ENCODE results near the gene RPS16. TPM values are rescaled to one million over a fixed set of nuclear protein-coding genes. Genes with fewer than 3 reads are reported as not detected.

The RPS16 gene
- total and polyA plus RNA-seq, 2 of the 8 experiments (the other 6 are each of a cell fraction or from before 2014, with no cell fraction given) = 2,433 to 7,810 TPM

DNA sequence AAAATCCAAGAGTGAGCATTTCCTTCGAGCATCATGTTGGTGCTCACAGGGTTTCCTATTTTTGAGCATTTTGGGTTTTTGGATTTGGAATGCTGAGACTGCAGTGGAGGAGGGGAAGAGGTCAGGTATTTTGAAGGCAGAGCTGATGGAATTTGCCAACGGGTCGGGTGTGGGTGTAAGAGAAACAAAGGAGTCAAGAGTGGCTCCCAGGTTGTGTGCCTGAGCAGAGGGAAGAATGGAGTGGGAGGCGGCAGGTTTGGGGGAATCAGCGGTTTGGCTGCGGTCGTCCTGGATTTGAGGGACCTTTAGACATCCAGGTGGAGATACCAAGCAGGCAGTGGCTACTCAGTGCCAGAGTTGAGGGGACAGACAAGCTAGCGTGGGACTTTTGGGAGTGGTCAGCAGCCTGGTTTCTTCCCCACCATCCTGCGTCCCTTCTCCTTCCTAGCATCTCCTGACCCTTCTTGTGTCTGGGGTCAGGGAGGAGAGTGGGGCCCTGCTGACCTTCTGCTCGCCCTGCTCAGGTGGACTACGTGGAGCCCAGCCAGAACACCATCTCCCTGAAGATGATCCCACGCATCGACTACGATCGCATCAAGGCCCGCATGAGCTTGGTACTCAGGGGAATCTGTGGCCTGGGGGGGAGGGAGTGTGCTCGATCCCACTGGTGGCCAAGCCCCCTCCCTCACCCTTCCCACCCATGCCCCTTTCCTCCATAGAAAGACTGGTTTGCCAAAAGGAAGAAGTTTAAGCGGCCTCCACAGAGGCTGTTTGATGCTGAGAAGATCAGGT lies 30.4 kb upstream of the RPS16 start:
- no peak overlapping the region for H2AFZ ChIP-seq (ENCODE audit: low read length)
- H2BK5ac ChIP-seq (ENCODE audit: low read depth, low read length) = no peak overlapping the region
- H3K4me2 ChIP-seq (ENCODE audit: insufficient read depth in 1 of 2, low read depth in 2 of 2, low read length in 2 of 2) = no peak overlapping the region
- H3K23me2 ChIP-seq (ENCODE audit: low read depth, low read length) = 0 out of 2 replicates have a peak, but pooled peaks cover 1% of the 10 kb centered on the region
- H3K4me1 ChIP-seq (replicated peaks in 1 of 4; ENCODE audit: control insufficient read depth in 3 of 4, insufficient read depth in 4 of 4, low read length in 3 of 4) = no peaks in the 10 kb centered on the region; a peak in 1 of 7 replicates
- H3K4ac ChIP-seq (replicated peaks; ENCODE audit: insufficient read length, low read depth, low read length) = no peak overlapping the region
- H3K36me3 ChIP-seq (ENCODE audit: control insufficient read depth in 2 of 4, insufficient read depth in 4 of 4, low read length in 3 of 4) = peaks cover 37 to 66% (median 51%) of the 10 kb centered on the region in 4 experiments
- no peak overlapping the region for H4K8ac ChIP-seq (ENCODE audit: extremely low read depth, insufficient read depth, low read length)
- H3K9ac ChIP-seq (replicated peaks in 1 of 4; ENCODE audit: extremely low read depth in 1 of 4, low read depth in 3 of 4, low read length in 3 of 4) = no peak overlapping the region
- H3K56ac ChIP-seq (replicated peaks; ENCODE audit: insufficient read length, low read depth, low read length) = no peak overlapping the region
- no peak for TF ChIP-seq CHD2 (IDR thresholded peaks at IDR 0.05; ENCODE audit: low read length)
- no peak for TF ChIP-seq SRF (IDR thresholded peaks at IDR 0.05; ENCODE audit: low read depth, low read length)
- no peak for TF ChIP-seq ASH2L (IDR thresholded peaks at IDR 0.05; ENCODE audit: low read length)
- no peak for TF ChIP-seq TCF12 (IDR thresholded peaks at IDR 0.05; ENCODE audit: low read depth, low read length)
- no peak for TF ChIP-seq SIX5 (IDR thresholded peaks at IDR 0.05; ENCODE audit: low read depth, low read length)
- TF ChIP-seq, protein P1, sequence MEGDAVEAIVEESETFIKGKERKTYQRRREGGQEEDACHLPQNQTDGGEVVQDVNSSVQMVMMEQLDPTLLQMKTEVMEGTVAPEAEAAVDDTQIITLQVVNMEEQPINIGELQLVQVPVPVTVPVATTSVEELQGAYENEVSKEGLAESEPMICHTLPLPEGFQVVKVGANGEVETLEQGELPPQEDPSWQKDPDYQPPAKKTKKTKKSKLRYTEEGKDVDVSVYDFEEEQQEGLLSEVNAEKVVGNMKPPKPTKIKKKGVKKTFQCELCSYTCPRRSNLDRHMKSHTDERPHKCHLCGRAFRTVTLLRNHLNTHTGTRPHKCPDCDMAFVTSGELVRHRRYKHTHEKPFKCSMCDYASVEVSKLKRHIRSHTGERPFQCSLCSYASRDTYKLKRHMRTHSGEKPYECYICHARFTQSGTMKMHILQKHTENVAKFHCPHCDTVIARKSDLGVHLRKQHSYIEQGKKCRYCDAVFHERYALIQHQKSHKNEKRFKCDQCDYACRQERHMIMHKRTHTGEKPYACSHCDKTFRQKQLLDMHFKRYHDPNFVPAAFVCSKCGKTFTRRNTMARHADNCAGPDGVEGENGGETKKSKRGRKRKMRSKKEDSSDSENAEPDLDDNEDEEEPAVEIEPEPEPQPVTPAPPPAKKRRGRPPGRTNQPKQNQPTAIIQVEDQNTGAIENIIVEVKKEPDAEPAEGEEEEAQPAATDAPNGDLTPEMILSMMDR (IDR thresholded peaks at IDR 0.05; ENCODE audit: control extremely low read depth in 1 of 3, insufficient read depth in 1 of 3, low read depth in 1 of 3, low read length in 3 of 3) = no peak
- TF ChIP-seq TBP (IDR thresholded peaks at IDR 0.05; ENCODE audit: low read depth, low read length) = no peak
- TF ChIP-seq NANOG (IDR thresholded peaks at IDR 0.05; ENCODE audit: insufficient read depth, low read depth, low read length, poor library complexity, severe bottlenecking) = no peak
- no peak for TF ChIP-seq FOSL1 (IDR thresholded peaks at IDR 0.05; ENCODE audit: insufficient read depth, low read depth, low read length)
- TF ChIP-seq CTBP2 (IDR thresholded peaks at IDR 0.05; ENCODE audit: borderline replicate concordance, insufficient read depth, insufficient read length, low read length) = no peak
- 94% methylated on average over 16 of the region's 18 CpGs; no CpG with 5 or more reads in 1 of the 2 experiments for WGBS, 2 experiments (ENCODE audit: extremely low coverage in 1 of 2, insufficient coverage in 1 of 2, insufficient read length in 1 of 2, insufficient replicate concordance in 2 of 2, low coverage in 1 of 2, low lambda C conversion rate in 2 of 2, missing lambda C conversion rate in 1 of 2)
- ChIA-PET POLR2A (ENCODE audit: partially characterized antibody) (interaction anchor here (0.5 to 47.8 kb wide), 2 partner anchors 10 to 43 kb away, joined by 3 to 1154 read pairs; partner anchors contain the start of genes PLEKHG2 and RPS16), CTCF (ENCODE audit: partially characterized antibody) (interaction anchor here (0.9 to 6.4 kb wide), 5 partner anchors 8 to 67 kb away, joined by 3 to 56 read pairs (median 3); partner anchors contain the start of gene EID2B)
- no peaks in the 10 kb centered on the region for H3K9me3 ChIP-seq (ENCODE audit: insufficient read depth in 2 of 2, low read depth in 1 of 2, low read length in 1 of 2)
- peaks cover 0 to 25% of the 10 kb centered on the region in 2 experiments for H4K20me1 ChIP-seq (replicated peaks in 1 of 2; ENCODE audit: control insufficient read depth in 1 of 2, insufficient read depth in 2 of 2, low read length in 2 of 2)
- DNase-seq (ENCODE audit: low read depth in 1 of 2, low spot score in 2 of 2) (no peak), FAIRE-seq (no peak)
- no peak overlapping the region for H2BK120ac ChIP-seq (replicated peaks; ENCODE audit: low read depth, low read length)
- H3K79me1 ChIP-seq (ENCODE audit: low read depth, low read length) = peaks cover 14% of the 10 kb centered on the region
- no peak overlapping the region for H4K5ac ChIP-seq (ENCODE audit: insufficient read length, low read depth, low read length)
- H3K4me3 ChIP-seq (ENCODE audit: extremely low read depth in 1 of 4, insufficient read depth in 2 of 4, low read depth in 3 of 4, low read length in 4 of 4) = no peak overlapping the region
- no peak overlapping the region for H2BK15ac ChIP-seq (ENCODE audit: low read length)
- no peak overlapping the region for H3K27ac ChIP-seq (ENCODE audit: low read depth, low read length)
- H3K23ac ChIP-seq (ENCODE audit: insufficient read length) = no peak overlapping the region
- H3K79me2 ChIP-seq (ENCODE audit: control insufficient read depth in 1 of 2, insufficient read depth in 2 of 2, low read length in 2 of 2) = no peaks in the 10 kb centered on the region
- H2AK5ac ChIP-seq (ENCODE audit: low read depth, low read length) = no peak overlapping the region
- no peak overlapping the region for H2BK20ac ChIP-seq (ENCODE audit: low read length)
- H4K91ac ChIP-seq (replicated peaks; ENCODE audit: insufficient read length, low read length) = no peak overlapping the region
- H3K27me3 ChIP-seq (replicated peaks in 1 of 4; ENCODE audit: control insufficient read depth in 3 of 4, extremely low read depth in 1 of 4, insufficient read depth in 3 of 4, low read length in 3 of 4) = no peaks in the 10 kb centered on the region
- no peak overlapping the region for H3K14ac ChIP-seq (ENCODE audit: insufficient read length)
- H2BK12ac ChIP-seq (ENCODE audit: low read depth, low read length) = no peak overlapping the region
- no peak overlapping the region for H3K18ac ChIP-seq (ENCODE audit: extremely low read depth, low read length)

Data from H1 (cell line).